Adrenal gland (tissue), 5 donors: ENCODE results near the gene SH3PXD2B.

Experiments used
- CTCF ChIP-seq, 6 experiments: fragments of 450-650 bp in 4 of 6; fragments of 200-600 bp in 2 of 6; sonication (generic) in 1 of 6; IDR thresholded peaks; 1 replicate in 5 of 6; 2 replicates in 1 of 6; pipeline versions ENCODE4 v1.5.1 to v1.8.0; 2016 to 2021; ENCODE audit warnings: antibody characterized with exemption in 6 of 6, mild to moderate bottlenecking in 2 of 6, moderate library complexity in 1 of 6
- POLR2A ChIP-seq, 2 donors: fragments of 450-650 bp; IDR thresholded peaks; one replicate each; pipeline ENCODE4 v1.6.1; 2017; ENCODE audit warnings: antibody characterized with exemption in 2 of 2, mild to moderate bottlenecking in 2 of 2, moderate library complexity in 1 of 2
- donor health status: DM: no; HTN: no; CAD: no.

GRCh38 chr5:172428224-172429166, 25.8 kb downstream of the SH3PXD2B start:
- TF ChIP-seq CTCF (IDR thresholded peaks at IDR 0.05) = no peak
- TF ChIP-seq POLR2A (IDR thresholded peaks at IDR 0.05) = no peak
